HG03439 (cell line): Measurements from ENCODE around the gene CSNK1D.
A peak's percentile ranks its signal among the peaks of the same experiment; 100 is the strongest.

ENCODE experiments used
- ATAC-seq: cut with Tn5 transposase; IDR thresholded peaks from one replicate; pipeline ENCODE4 v1.9.1; 2021; ENCODE audit warnings: mild to moderate bottlenecking, moderate library complexity; ENCODE audit not compliant: unreplicated experiment

The CSNK1D gene

DNA sequence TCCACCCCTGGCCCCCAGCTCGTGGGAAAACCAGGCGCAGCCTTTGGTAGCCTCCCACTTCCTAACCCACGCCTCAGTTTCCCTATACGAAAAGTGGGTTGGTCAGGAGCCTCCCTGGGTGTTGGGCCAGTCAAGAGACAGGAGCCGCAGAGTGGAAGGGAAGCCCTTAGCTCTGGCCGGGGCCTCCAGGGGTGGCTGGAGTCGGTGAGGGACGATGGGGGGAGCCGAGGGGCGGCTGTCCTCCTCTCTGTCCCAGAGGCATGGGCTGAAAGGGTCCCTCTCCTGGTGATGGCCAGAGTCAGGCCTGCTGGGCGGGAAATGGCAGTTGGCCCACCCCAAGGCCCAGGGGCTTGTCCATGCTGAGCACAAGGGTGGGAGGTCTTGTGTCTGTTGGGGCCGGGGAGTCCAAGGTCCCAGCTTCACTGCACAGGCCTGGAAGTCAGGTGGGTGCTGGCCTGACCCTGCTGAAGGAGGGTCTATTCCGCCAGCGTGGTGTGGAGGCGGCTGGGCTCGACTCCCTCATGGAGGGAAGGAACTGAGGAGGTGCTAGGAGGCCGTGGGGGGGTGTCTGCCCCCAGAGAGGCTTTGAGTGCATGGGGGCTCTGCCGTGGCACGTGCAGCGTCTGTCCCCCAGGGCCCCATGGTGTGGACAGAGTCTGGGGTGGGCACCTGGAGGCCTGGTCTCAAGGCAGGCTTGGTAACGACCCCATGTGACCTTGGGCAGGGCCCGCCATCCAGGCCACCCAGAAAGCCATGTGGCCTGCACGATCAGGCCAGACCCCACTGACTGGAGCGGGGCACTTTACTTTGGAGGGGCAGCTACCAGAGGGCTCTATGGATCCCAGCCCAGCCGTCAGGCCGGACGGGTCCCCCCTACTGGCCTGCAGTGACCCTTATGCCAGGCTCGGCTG lies 43.5 kb downstream of the CSNK1D start:
- no peak for ATAC-seq

DNA sequence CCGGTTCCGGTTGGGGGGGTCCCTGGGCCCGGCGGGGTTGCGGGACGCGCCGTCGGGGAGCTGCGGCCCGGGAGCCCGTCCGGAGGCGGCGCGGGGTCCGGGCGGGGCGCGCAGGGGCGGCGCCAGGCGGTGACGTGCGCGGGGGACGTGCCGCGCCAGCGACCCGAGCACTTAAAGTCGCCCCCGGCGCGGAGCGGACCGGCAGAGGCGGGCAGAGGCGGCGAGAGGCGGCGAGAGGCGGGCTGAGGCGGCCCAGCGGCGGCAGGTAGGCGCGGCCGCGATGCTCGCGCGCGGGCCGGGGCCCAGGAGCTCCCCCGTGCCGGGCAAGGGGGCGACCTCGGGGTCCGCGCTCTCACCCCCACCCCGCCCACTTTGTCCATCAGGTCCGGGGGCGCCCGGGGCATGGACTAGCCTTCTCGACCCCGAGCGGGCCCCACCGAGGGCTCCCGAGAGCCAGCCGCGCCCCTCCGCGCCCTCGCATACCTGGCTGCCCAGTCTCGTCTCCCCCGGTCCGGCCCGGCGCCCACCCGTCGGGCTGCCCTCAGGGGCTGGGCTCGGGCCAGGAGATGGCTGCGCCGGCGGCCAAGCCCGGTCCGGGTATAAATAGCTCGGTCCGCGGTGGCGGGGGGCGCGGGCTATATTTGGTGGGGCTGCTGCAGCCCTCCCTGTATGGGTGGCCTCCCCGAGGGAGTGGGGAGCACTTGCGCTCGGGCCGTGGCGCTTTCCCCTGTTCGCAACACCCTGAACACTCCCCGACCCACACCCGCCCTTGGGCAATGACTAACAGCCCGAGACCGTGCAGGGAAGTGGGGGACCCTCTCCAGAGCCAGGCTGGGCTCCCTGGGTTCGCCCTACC lies 44.4 kb downstream of the CSNK1D start, which contains the start of gene SLC16A3:
TSS of gene SLC16A3 (plus strand) at position 201 of the 856 bp plus-strand sequence. CDS start 6,967 bp downstream, outside the sequence.
- ATAC-seq: peak; percentile 40

GRCh38 chr17:82228278-82228841 lies 45.1 kb downstream of the CSNK1D start:
- ATAC-seq: no peak

- ATAC-seq: no peak
Measured at GRCh38 chr17:82227629-82228277, 45.7 kb downstream of the CSNK1D start.

DNA sequence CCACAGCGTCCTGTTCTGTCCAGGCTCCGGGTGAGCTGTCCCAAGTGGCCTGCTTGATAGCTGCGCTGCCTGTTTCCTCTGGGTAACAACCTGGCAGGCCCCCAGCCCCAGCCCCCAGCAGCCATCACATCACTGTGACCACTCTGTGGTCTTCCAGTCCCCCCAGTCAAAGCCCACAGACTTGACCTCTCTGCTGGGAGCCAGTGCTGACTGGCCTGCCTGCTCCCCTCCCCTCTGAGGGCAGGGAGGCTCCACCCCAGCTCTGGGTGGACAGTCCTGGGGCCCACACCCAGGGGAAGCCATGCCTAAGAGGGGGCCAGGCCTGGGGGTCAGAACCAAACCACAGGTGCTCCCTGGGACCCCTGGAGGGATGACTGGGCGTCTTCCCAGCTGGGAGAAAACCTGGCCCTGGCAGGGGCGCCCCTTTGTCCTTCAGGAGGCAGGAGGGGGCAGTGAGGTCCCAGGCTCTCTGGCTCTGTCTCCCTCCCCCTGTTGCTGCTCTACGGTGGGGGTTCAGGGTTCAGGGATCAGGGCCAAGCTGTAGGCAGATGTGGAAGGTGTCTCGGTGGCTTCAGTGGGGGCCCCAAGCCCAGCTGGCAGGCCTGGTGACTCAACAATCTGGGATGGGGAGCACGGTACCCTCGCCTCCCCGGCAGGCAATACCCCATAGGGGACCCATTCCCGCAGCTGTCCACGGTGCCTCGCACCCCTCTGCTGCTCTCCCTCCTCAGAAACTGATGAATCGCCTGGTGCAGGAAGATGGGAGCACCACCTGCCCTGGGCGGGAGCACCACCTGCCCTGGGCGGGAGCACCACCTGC lies 46.5 kb downstream of the CSNK1D start:
- ATAC-seq: no peak

GRCh38 chr17:82226146-82226808 lies 47.2 kb downstream of the CSNK1D start:
- ATAC-seq: no peak

GRCh38 chr17:82225368-82226029 lies 48.0 kb downstream of the CSNK1D start:
- ATAC-seq: no peak

DNA sequence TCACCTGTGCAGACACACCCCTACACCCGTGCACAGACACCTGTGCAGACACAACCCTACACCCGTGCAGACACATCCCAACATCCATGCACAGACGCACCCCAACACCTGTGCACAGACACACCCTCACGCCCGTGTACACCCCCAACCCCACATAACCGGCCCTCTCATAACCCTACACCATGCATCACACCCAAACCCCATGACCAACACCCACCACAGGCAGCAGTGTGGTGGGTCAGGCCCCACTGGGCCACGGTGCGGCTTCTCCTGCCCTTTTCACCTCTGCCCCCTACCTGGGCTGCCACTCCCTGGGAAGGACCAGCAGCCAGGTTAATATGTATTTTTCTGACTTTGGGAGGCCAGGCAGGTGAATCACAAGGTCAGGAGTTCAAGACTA lies 48.8 kb downstream of the CSNK1D start:
- ATAC-seq: no peak

GRCh38 chr17:82223517-82223916 lies 50.0 kb downstream of the CSNK1D start:
- ATAC-seq: no peak

- ATAC-seq: no peak
Measured at GRCh38 chr17:82222816-82223215, 50.7 kb downstream of the CSNK1D start.

- no peak for ATAC-seq
Measured at GRCh38 chr17:82221341-82221902, 52.1 kb downstream of the CSNK1D start.

- ATAC-seq: no peak
Measured at GRCh38 chr17:82219753-82220709, 53.5 kb downstream of the CSNK1D start.

DNA sequence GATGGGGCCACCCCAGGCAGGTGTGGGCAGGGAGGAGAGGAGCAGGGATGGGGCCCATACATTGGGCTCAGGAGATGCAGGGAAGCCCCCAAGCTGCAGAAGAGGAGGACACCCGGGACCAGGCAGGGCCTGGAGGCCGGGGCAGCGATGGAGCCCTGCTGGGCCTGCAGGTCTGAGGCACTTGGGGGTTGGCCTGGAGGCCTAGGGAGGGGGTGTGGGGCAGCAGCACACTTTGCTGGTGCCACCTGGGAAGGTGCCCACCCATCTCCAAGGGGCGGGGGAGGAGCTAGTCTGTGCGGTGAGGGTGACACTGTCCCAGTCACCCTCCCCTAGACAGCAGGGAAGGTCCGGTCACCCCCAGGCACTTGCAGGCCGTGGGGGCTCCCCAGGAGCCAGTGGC lies 54.4 kb downstream of the CSNK1D start:
- no peak for ATAC-seq

- no peak for ATAC-seq
Measured at GRCh38 chr17:82218349-82219075, 55.0 kb downstream of the CSNK1D start.

DNA sequence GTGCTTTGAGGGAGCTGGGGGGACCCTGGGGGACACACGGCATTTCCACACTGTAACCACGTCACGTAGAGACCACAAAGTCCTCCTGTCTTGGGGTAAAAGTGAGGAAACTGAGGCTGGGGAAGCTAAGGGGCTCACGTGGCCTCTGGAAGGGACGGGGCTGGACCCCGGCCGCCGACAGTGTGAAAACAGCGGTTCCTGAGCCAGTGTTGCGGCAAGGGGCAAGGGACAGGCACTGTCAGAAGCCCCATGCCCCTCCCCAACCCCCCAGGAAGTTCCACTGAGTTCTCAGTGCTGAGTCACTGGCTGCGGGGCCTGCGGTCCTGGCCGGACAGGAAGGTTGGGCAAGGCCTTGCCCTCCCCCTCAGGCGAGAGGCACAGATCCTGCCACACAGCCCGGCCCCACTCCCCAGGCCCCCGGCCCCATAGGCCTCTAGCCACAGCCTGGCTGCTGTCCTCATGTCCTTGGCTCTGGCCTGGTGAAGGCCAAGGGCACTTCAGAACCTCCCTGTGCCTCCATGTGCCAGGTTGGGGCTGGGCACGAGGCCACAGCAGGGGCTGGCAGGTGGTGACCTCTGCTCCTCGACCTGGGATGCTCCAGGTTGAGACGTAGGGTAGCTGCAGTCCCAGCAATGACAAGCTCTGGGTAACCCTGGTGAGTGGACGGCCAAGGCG lies 55.8 kb downstream of the CSNK1D start:
- no peak for ATAC-seq

DNA sequence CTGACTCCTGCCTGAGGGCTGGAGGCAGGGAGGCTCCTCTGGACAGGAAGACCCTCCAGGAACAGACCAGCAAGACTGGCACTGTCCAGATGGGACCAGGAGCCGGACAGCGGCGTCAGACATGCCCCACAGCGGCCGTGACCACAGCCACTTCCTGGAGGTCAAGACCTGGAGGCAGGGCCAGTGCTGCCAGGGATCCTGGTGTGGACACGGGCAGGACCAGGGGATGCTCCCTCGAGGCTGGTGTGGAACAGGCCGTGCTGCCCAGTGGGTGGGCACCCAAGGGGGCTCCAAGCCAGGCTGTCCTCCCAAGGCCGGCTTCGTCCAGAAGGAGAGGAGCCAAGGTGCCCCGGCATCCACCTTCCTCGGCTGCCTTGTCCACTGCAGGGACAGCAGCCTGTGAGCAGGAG lies 56.4 kb downstream of the CSNK1D start:
- ATAC-seq: no peak
